Astrocyte (in vitro differentiated cells and primary cell): Measurements from ENCODE around the gene WDCP. TPM values are rescaled to one million over a fixed set of nuclear protein-coding genes. Genes with fewer than 3 reads are reported as not detected.

Experiments used
- DNase-seq: peaks from one replicate; pipeline ENCODE4 v3.0.0-alpha.2; 2010; ENCODE audit warnings: low read depth
- FAIRE-seq: peaks from 2 replicates; lab custom pipeline; 2011; peaks lifted over from hg19 to GRCh38; lab: Jason Lieb, UNC
- H2AFZ ChIP-seq: 2 replicates; pipeline ENCODE4 v1.6.0; 2012; ENCODE audit warnings: low read depth, low read length, inconsistent platforms
- H3K27ac ChIP-seq: 2 replicates; pipeline ENCODE4 v1.5.1; 2011; ENCODE audit warnings: low read depth, low read length, inconsistent platforms
- H3K27me3 ChIP-seq: 2 replicates; pipeline ENCODE4 v1.6.0; 2011; ENCODE audit warnings: low read length, inconsistent platforms; ENCODE audit not compliant: insufficient read depth
- H3K36me3 ChIP-seq: 2 replicates; pipeline ENCODE4 v1.5.1; 2011; ENCODE audit warnings: low read length, inconsistent platforms; ENCODE audit not compliant: insufficient read depth
- H3K4me1 ChIP-seq: 2 replicates; pipeline ENCODE4 v1.5.1; 2011; ENCODE audit warnings: low read length, inconsistent platforms; ENCODE audit not compliant: insufficient read depth
- H3K4me2 ChIP-seq: 2 replicates; pipeline ENCODE4 v1.6.0; 2012; ENCODE audit warnings: low read length, inconsistent platforms
- H3K4me3 ChIP-seq: 2 replicates; pipeline ENCODE4 v1.5.1; 2011; ENCODE audit warnings: low read depth, mild to moderate bottlenecking, low read length, inconsistent platforms; ENCODE audit not compliant: insufficient read depth
- H3K79me2 ChIP-seq: 2 replicates; pipeline ENCODE4 v1.6.0; 2012; ENCODE audit warnings: mild to moderate bottlenecking, low read length, inconsistent platforms; ENCODE audit not compliant: insufficient read depth
- H3K9ac ChIP-seq: 2 replicates; pipeline ENCODE4 v1.6.0; 2012; ENCODE audit warnings: mild to moderate bottlenecking, low read length, inconsistent platforms
- H3K9me3 ChIP-seq: 2 replicates; pipeline ENCODE4 v1.5.1; 2012; ENCODE audit warnings: low read depth, mild to moderate bottlenecking, low read length, inconsistent platforms; ENCODE audit not compliant: insufficient read depth
- H4K20me1 ChIP-seq: 2 replicates; pipeline ENCODE4 v1.6.0; 2012; ENCODE audit warnings: low read length, inconsistent platforms; ENCODE audit not compliant: insufficient read depth
- H3K27ac Mint-ChIP-seq: one replicate; pipeline ENCODE4 v1.8.0; 2021; ENCODE audit warnings: mild to moderate bottlenecking, mixed read lengths; ENCODE audit not compliant: unreplicated experiment
- H3K27me3 Mint-ChIP-seq: one replicate; pipeline ENCODE4 v1.8.0; 2021; ENCODE audit warnings: low read depth, mixed read lengths; ENCODE audit not compliant: unreplicated experiment
- H3K36me3 Mint-ChIP-seq: one replicate; pipeline ENCODE4 v1.8.0; 2021; ENCODE audit warnings: low read depth, mixed read lengths; ENCODE audit not compliant: unreplicated experiment
- H3K4me1 Mint-ChIP-seq: one replicate; pipeline ENCODE4 v1.8.0; 2021; ENCODE audit warnings: low read depth, mixed read lengths; ENCODE audit not compliant: unreplicated experiment
- H3K4me3 Mint-ChIP-seq: one replicate; pipeline ENCODE4 v1.8.0; 2021; ENCODE audit warnings: mild to moderate bottlenecking, moderate library complexity, mixed read lengths; ENCODE audit not compliant: unreplicated experiment
- H3K9me3 Mint-ChIP-seq: one replicate; pipeline ENCODE4 v1.8.0; 2021; ENCODE audit warnings: mild to moderate bottlenecking, mixed read lengths; ENCODE audit not compliant: unreplicated experiment
- EZH2 ChIP-seq: IDR thresholded peaks from 2 replicates; pipeline ENCODE4 v1.6.1; 2012; ENCODE audit warnings: mild to moderate bottlenecking, low read length, inconsistent platforms; ENCODE audit not compliant: insufficient read depth
- total RNA-seq: library from RNA; stranded (reverse); gene quantifications from 2 replicates; pipeline ENCODE4 v1.2.1, GENCODE V29; 2021
- TF ChIP-seq, protein P1 (sequence below): IDR thresholded peaks from 2 replicates; pipeline ENCODE4 v1.5.1; 2011; ENCODE audit warnings: low read depth, mild to moderate bottlenecking, inconsistent platforms, low read length, moderate library complexity; ENCODE audit not compliant: insufficient read depth

Gene WDCP
- total RNA-seq, 1 donor from 2014 or later: 17.4 TPM

DNA sequence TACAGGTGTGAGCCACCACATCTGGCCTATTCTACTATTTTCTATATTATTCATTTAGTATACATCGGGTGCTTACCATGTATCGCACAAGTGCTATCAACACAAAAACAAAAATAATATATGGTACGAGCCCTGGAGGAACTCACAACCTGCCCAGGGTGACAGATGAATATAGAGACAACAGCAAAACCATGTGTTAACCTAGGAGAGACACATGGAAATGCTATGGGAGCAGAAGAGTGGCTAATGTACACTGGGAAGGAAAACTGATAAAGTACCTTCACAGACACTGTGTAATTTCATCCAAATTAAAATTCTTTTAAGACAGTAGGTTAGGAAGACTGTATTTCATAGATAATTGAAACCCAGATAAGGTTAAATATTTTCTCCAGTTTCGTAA is 25.1 kb upstream of the WDCP start:
- no peak overlapping the region for H3K4me3 Mint-ChIP-seq

GRCh38 chr2:24065341-24065740 is 18.1 kb upstream of the WDCP start:
- H3K4me2 ChIP-seq: no peak overlapping the region
- FAIRE-seq: no peak
- H3K79me2 ChIP-seq: peaks cover 9% of the 10 kb centered on the region
- no peaks in the 10 kb centered on the region for H3K27me3 ChIP-seq
- no peak overlapping the region for H2AFZ ChIP-seq
- no peaks in the 10 kb centered on the region for H3K9me3 Mint-ChIP-seq
- H3K9ac ChIP-seq: no peak overlapping the region
- H3K36me3 Mint-ChIP-seq: peaks cover 8% of the 10 kb centered on the region
- no peak for DNase-seq
- no peak overlapping the region for H3K4me3 ChIP-seq
- H3K27ac Mint-ChIP-seq: no peak overlapping the region
- H3K4me1 ChIP-seq: no peaks in the 10 kb centered on the region
- peaks cover 2% of the 10 kb centered on the region for H3K4me1 Mint-ChIP-seq
- H3K4me3 Mint-ChIP-seq: no peak overlapping the region
- no peak overlapping the region for H3K27ac ChIP-seq
- H3K27me3 Mint-ChIP-seq: no peaks in the 10 kb centered on the region
- H3K36me3 ChIP-seq: peaks cover 22% of the 10 kb centered on the region
- H3K9me3 ChIP-seq: no peaks in the 10 kb centered on the region
- peaks cover 10% of the 10 kb centered on the region for H4K20me1 ChIP-seq
- TF ChIP-seq, protein P1, sequence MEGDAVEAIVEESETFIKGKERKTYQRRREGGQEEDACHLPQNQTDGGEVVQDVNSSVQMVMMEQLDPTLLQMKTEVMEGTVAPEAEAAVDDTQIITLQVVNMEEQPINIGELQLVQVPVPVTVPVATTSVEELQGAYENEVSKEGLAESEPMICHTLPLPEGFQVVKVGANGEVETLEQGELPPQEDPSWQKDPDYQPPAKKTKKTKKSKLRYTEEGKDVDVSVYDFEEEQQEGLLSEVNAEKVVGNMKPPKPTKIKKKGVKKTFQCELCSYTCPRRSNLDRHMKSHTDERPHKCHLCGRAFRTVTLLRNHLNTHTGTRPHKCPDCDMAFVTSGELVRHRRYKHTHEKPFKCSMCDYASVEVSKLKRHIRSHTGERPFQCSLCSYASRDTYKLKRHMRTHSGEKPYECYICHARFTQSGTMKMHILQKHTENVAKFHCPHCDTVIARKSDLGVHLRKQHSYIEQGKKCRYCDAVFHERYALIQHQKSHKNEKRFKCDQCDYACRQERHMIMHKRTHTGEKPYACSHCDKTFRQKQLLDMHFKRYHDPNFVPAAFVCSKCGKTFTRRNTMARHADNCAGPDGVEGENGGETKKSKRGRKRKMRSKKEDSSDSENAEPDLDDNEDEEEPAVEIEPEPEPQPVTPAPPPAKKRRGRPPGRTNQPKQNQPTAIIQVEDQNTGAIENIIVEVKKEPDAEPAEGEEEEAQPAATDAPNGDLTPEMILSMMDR: no peak
- no peak for TF ChIP-seq EZH2

More for the DNA sequence above, 25.1 kb upstream of the WDCP start:
- no peaks in the 10 kb centered on the region for H3K27me3 Mint-ChIP-seq
- no peak overlapping the region for H3K27ac Mint-ChIP-seq
- H3K36me3 Mint-ChIP-seq: peaks cover 11% of the 10 kb centered on the region
- no peaks in the 10 kb centered on the region for H3K27me3 ChIP-seq
- H3K4me2 ChIP-seq: no peak overlapping the region
- no peak overlapping the region for H3K4me3 ChIP-seq
- H3K9me3 ChIP-seq: no peaks in the 10 kb centered on the region
- H3K79me2 ChIP-seq: peaks cover 60% of the 10 kb centered on the region
- DNase-seq (no peak), FAIRE-seq (no peak)
- no peak overlapping the region for H2AFZ ChIP-seq
- no peak overlapping the region for H3K27ac ChIP-seq
- H3K4me1 ChIP-seq: peaks cover 4% of the 10 kb centered on the region
- H3K4me1 Mint-ChIP-seq: peaks cover 1% of the 10 kb centered on the region
- H3K9me3 Mint-ChIP-seq: no peaks in the 10 kb centered on the region
- H3K9ac ChIP-seq: no peak overlapping the region
- TF ChIP-seq, protein P1: no peak
- no peak for TF ChIP-seq EZH2
- H3K36me3 ChIP-seq: peaks cover 39% of the 10 kb centered on the region
- peaks cover 34% of the 10 kb centered on the region for H4K20me1 ChIP-seq

DNA sequence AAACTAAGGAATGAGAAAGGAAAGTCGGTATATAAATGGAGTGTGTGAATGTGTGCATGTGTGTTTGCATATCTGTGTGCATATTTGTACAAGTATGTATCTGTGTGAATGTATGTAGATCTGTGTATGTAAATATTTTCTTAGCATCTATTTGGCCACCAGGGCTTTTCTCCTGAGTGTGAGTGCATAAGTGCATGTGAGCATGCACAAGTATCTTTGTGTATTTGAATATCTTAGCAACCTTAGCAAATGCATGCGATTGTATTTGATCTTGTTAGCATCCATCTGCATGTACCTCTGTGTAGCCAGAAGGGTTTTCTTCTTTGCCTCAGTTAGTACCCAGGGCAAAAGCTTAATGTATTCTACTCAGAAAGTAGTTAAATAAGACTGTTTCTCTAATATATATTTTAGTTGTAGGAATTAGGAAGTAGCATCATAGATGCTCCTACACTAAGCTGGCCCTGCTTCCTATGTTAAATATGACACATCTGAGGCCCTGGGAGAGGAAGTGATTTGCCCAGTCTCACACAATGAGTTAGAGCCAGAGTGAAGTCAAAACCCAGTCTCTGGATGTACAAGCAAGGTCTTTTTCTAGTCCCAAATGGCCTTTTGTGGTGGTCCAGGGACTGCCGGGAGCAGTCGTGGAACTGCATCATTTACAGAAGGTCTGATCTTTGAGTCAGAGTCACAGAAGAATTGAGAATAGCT is 11.5 kb upstream of the WDCP start:
- Histone ChIP-seq H3K9me3 (no peaks in the 10 kb centered on the region), H3K27me3 (no peaks in the 10 kb centered on the region), H4K20me1 (no peaks in the 10 kb centered on the region), H3K4me2 (no peak overlapping the region), H3K27ac (no peak overlapping the region), H3K4me3 (no peak overlapping the region), H3K36me3 (no peaks in the 10 kb centered on the region), H3K79me2 (no peaks in the 10 kb centered on the region), H3K4me1 (no peaks in the 10 kb centered on the region), H3K9ac (no peak overlapping the region), H2AFZ (no peak overlapping the region)
- no peak overlapping the region for H3K27ac Mint-ChIP-seq
- FAIRE-seq (no peak), DNase-seq (no peak)
- no peak overlapping the region for H3K4me3 Mint-ChIP-seq
- TF ChIP-seq, protein P1: no peak
- TF ChIP-seq EZH2: no peak
- no peaks in the 10 kb centered on the region for H3K27me3 Mint-ChIP-seq
- H3K36me3 Mint-ChIP-seq: peaks cover 6% of the 10 kb centered on the region
- peaks cover 2% of the 10 kb centered on the region for H3K9me3 Mint-ChIP-seq
- no peaks in the 10 kb centered on the region for H3K4me1 Mint-ChIP-seq
